HG02763 (cell line): ENCODE data around the gene LENEP.
A peak's percentile ranks its signal among the peaks of the same experiment; 100 is the strongest.

Experiments used
- ATAC-seq: cut with Tn5 transposase; IDR thresholded peaks from one replicate; pipeline ENCODE4 v1.9.1; 2021; ENCODE audit warnings: mild to moderate bottlenecking, moderate library complexity; ENCODE audit not compliant: unreplicated experiment

LENEP gene

GRCh38 chr1:154993572-154994268 is at the start of gene LENEP:
TSS of gene LENEP (plus strand) at chr1:154993586. CDS start at chr1:154993608, 22 bp downstream.
- no peak for ATAC-seq

DNA sequence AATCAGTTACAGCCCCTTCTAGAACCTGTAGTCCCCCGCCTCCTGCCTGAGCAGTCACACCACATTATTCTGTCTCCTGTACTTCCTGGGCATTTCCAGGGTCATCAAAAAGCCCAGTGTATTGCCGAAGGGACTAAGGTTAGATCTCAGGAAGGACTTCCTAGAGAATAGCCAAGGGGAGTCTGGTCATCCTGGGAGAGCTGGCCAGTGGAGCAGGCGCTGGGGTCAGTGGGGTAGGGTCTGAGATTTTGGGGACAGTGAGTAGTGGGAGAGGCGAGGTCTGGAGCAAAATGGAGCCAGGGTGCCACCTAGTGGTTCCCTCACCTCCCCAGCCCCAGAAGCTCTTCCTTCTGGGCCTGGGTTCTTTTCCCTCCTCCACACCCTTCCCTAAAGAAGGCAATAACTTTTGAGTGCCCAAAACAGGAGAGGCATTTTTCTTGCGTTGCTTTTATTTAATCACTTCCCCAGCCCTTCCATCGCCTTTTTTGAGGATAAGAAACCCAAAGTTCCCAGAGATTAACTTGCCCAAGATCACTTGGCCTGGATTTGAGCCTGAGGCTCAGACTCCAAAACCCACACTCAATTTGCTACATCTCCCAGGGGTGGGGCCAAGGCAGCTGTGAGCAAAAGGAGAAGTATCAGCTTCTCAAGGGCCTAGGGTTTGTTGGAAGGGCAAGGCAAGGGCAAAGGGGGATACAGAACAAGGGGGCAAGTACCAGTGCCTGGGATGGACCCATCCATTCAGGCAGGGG is 49.6 kb upstream of the LENEP start:
- no peak for ATAC-seq

- no peak for ATAC-seq
Observed at GRCh38 chr1:154944401-154945159, 48.8 kb upstream of the LENEP start.

DNA sequence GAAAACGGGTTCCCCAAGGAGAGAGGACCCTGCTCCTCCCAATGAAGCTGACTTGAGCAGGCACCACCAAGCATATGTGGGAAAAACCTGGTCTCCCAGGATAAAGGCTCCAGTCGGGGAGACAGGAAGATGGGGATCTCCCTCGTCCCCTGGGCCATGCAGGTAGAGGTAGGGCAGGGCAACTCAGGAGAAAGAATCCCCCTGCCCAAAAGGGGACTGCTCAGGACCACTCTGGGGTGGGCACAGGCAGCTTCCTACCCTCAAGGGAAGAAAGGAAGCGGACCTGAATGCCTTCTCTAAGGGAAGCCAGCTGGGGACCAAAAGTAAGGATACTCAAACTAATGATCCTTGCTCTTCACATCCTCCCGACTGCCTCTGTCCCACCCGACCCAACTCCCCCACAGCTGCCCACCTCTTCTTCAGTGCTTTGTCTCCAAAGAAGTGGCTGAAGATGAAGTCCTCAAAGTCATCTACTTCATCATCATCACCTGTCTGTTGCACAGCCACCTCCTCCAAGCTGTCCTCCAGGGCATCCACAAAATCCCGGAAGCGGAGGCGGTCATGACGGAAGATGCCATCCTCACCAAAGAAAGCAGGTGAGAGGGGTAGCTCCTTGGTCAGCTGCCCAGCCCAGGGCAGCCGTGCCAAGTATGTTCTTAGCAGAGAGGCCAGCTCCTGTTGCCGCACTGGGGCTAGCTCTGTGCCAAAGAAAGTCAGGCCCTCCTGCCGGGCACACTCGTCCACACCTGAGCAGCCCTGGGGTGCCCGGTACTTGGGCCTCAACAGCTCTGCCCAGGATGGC is 48.0 kb upstream of the LENEP start:
- ATAC-seq, result no peak

GRCh38 chr1:154945962-154946850 is 47.2 kb upstream of the LENEP start:
- no peak for ATAC-seq

- ATAC-seq, result no peak
Observed at GRCh38 chr1:154948079-154948478, 45.3 kb upstream of the LENEP start.

GRCh38 chr1:154951901-154952657 is 41.3 kb upstream of the LENEP start:
- no peak for ATAC-seq

DNA sequence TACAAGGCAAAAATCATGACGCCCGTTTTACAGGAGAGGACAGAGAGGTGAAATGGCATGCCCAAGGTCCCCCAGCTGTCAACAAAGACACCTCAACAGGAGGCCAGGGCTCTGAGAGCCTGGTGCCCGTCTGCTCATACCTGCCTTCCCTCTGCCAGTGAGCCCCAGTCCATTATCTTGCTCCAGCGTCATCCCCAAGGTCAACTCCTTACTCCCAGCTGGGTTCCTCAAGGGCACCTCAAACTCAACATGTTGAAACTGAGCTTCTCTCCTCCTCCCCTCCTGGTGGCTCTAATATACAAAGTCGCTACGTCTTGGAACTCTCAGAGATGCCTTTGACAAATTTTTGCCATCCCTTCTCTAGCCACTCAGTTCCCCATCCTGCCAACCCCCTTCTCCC is 40.7 kb upstream of the LENEP start:
- ATAC-seq, result no peak

DNA sequence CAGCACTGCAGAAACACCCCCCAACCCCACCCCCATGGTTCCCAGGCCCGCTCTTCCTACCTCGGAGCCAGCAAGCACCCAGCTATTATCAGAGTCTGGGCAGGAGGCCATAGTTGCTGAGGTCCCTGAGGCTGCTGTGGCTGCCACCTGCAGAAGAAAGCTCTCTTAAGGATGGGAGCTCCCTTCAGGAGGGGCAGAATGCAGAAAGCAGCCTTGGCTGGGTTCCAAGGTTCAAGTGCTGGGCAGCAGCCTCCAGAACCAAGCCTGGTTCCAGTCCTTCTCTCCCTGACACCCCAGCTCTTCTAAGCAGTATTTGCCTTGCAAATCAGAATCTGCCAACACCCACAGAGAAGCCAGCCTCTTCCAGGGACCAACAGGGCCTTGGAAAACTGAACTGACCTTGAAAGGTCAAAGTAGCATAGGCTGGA is 39.8 kb upstream of the LENEP start:
- ATAC-seq, result no peak

DNA sequence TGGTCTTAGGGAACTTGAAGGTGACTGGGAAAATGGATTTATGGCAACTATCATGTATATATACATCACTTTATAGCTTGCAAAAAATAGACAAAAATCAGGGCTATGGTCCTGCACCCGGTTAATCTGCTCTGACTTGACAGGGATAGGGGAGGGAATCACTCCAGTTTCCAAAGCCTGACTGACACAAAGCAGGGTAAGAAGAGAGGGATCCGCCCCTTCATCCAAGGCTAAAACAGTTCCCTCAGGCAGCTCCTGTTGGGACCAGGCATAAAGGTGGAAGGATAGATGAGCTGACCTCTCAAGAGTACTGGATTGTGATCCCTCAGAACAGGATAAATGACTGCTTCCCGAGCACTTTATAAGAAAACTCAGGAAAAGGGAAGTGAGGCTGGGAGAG is 38.8 kb upstream of the LENEP start:
- no peak for ATAC-seq

GRCh38 chr1:154955039-154955717 is 38.2 kb upstream of the LENEP start:
- ATAC-seq, result peak; percentile 51

DNA sequence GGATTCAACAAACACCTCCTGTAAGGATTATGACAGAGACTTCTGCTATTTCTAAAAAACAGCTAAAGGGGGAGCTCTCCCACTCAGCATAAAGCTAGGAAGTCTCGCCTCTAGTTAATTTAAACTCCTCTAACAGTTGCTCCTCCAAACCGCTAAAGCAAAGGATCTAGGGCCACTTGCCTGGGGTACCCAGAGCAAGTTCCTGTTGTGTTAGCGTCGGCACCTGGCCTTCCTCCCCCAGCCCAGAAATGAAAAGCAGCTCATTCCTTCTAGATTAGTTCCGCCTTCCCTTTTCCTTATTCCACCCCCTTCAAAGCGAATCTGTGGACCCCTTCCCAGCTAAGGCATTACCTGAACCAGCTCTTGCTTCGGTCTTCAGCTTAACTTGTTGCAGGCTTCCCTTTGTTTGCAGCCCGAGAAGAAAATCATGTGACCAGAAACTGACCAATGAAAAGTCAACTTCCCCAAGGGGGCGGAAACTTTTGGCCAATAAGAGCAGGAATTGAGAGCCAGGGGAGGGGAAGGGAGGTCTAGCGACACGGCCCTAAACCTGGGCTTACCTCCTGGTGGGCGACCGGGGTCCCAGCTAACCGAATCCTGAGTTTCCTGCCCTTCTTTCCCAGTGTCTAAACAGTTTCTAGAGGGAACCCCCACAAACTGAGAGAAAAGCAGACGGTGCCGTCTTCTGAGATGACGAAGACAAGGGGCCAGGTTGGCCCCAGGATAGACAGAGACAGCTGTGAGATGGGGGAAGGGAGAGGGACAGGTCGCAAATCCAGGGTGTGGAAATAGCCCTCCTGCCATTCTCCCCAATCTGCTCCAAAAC is 37.5 kb upstream of the LENEP start, which contains the start of gene PBXIP1:
TSS of gene PBXIP1 (minus strand) at position 382 of the 826 bp plus-strand sequence. CDS start 2,378 bp downstream, outside the sequence.
- ATAC-seq, result peak; percentile 63

DNA sequence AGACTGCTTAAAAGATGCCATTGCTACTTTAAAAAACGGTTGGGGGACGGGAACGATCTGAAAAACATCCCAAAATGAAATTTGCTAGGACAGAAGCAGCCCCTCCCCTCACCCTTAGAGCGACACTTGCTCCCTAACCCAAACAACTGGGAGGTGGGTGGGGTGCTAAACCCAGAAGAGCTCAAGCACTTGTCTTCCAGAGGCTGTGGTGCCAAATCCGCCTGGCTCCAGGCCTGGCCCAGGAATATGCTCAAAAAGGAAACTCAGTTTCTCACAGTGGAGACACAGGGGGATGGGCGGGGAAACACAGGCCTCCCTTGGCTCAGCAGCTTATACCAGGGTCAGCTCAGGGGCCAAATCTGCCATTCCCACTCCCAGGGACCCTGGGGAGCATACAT is 36.8 kb upstream of the LENEP start:
- ATAC-seq, result no peak

DNA sequence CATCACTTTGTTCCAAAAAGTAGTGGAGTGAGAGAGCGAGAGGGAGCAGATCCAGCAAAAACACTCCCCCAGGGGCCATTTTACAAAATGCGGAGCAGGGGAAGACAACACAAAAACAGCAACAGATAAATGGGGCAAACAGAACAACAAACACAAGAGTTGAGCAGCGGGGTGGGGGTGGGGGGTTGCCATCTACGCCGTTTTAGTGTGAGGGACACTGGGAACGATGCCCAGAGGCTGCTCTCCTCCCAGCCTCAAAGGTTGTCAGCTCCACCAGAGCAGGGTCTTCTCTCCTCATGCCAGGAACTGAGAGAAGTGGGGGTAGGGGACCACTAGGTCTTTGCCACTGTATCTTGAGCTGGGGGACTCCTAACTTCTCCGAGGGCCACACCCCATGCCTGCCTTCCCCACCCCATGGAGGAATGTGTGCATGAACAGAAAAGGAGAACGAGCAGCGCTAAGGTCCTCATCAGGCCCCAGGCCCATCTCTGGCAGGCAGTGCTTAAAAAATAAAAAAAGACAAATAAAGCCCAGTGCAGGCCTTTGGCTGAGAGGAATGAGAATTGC is 36.2 kb upstream of the LENEP start:
- ATAC-seq, result no peak

- ATAC-seq, result no peak
Observed at GRCh38 chr1:154958036-154958435, 35.4 kb upstream of the LENEP start.

DNA sequence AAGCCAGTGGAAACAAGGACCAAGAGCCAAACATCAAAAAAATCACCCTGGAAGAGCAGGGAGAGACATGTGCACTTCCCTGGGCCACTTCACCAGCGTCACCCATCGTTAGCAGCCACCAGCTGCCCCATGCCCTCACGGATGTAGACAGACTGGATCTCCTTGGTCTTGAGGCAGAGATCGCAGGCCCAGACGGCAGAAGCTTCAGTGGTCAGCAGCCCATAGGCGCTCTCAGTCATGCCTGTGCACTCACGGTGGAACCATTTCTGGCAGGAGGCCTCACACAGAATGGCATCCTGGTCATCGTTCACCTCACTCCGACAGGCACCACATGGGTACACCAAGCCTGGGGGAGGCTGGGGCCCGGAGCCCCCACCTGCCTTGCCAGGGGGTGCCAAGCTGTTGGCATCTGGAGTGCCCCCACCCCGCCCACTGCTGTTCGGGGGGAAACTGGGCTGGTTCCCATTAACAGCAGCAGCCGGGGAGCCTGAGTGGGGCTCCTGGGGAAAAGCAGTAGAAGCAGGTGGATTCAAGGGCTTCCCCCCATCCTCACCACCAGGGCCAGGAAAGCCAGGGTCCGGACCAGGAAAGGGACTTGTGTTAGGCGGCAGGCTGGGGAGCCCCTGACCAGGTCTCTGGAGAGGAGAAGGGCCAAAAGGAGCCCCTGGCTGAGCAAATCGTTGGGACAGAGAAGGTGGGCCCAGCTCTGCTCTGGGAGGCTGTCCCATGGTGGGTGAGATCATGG is 34.5 kb upstream of the LENEP start:
- ATAC-seq, result no peak

DNA sequence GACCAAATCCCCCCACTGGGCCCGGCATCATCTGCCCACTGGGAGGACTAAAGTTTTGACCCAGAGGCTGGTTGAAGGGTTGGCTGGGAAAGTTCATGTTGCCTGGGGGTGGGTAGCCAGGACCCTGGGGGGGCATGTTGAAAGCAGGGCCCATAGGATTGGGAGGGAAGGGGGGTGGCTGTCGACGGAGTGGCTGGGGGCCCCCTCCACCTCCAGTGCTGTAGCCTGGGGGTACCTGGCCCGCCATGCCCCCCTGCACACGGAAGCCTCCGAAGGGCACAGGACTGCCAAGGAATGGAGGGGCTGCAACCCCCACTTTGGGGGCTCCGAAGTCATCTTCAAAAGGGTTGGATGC is 34.0 kb upstream of the LENEP start:
- ATAC-seq, result no peak
